ENCODE data around the gene SVEP1.

The SVEP1 gene

DNA sequence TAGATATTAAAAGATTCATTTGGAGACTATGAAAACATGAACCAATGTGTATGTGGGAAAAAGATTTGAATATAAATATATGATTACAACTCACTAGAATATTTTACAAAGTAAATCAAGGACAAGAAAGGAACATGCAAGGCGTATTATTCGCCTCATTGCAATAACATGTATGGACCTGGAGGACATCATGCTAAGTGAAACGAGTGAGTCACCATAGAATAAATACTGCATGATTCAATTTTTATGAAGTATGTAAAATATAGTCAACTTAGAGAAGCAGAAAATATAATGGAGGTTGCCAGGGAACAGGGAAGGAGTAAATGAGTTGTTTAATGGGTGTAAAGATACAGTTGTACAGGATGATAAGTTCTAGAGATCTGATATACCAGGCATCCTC is 246.8 kb downstream of the SVEP1 start:
- TF ChIP-seq CTCF (IDR thresholded peaks at IDR 0.05; ENCODE audit: control extremely low read depth, extremely low read depth, low read depth, missing control alignments): no peak
- ChIA-PET CTCF (no interaction called here), POLR2A (no interaction called here)
- DNase-seq (ENCODE audit: extremely low spot score): no peak

GRCh38 chr9:110330484-110331105 is 248.9 kb downstream of the SVEP1 start:
- POLR2A ChIA-PET: no interaction called here
- DNase-seq (ENCODE audit: extremely low spot score): no peak
- TF ChIP-seq CTCF (IDR thresholded peaks at IDR 0.05; ENCODE audit: control extremely low read depth, extremely low read depth, low read depth, missing control alignments): no peak
- CTCF ChIA-PET: interaction anchor here (0.9 to 1.6 kb wide), 2 partner anchors 10 kb away, joined by 3 to 7 read pairs; no protein-coding TSS in a partner anchor

- DNase-seq (ENCODE audit: extremely low spot score): no peak
- CTCF ChIA-PET: interaction anchor here (0.9 to 1.6 kb wide), 2 partner anchors 9 to 11 kb away, joined by 3 to 7 read pairs; no protein-coding TSS in a partner anchor
- no peak for TF ChIP-seq CTCF (IDR thresholded peaks at IDR 0.05; ENCODE audit: control extremely low read depth, extremely low read depth, low read depth, missing control alignments)
- POLR2A ChIA-PET: no interaction called here
Observed at GRCh38 chr9:110329639-110330230, 249.8 kb downstream of the SVEP1 start.

DNA sequence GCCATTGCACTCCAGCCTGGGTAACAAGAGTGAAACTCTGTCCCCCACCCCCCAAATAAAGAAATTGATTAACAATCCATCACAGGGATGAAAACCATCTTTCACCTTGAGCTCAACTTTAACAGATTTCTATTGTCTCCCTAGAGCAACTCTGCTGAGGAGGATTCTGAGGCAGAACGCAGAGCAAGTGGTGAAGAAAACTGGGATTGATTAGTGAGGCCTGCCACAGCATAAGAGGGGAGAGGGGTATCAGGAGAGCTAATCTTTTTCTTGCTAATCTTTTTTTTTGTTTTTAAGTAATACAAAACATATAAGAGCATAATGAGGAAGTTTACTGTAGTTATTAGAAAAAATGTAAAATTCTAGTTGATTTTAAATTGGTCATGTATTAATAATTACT is 250.8 kb downstream of the SVEP1 start:
- POLR2A ChIA-PET: no interaction called here
- CTCF ChIA-PET: no interaction called here
- DNase-seq (ENCODE audit: extremely low spot score): no peak
- TF ChIP-seq CTCF (IDR thresholded peaks at IDR 0.05; ENCODE audit: control extremely low read depth, extremely low read depth, low read depth, missing control alignments): no peak

DNA sequence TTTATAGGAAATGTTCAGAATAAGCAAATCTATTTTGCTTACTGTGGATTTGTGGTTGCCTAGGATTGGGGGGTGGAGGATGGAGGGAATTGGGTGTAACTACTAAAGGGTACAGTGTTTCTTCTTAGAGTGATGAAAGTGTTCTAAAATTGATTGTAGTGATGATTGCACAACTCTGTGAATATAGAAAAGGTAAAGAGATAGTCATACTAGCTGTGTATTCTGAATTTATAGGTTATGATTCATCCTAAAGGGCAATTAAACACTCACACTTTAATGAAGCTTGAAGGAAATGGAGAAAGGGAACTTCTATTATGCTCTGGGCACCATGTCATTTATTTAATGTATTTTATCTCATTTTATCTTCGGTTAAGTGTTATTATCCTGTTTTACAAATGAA is 251.8 kb downstream of the SVEP1 start:
- DNase-seq (ENCODE audit: extremely low spot score): no peak
- POLR2A ChIA-PET: no interaction called here
- TF ChIP-seq CTCF (IDR thresholded peaks at IDR 0.05; ENCODE audit: control extremely low read depth, extremely low read depth, low read depth, missing control alignments): no peak
- CTCF ChIA-PET: interaction anchor here (1.2 kb wide), 1 partner anchor 30 kb away, joined by 3 read pairs; no protein-coding TSS in a partner anchor

DNA sequence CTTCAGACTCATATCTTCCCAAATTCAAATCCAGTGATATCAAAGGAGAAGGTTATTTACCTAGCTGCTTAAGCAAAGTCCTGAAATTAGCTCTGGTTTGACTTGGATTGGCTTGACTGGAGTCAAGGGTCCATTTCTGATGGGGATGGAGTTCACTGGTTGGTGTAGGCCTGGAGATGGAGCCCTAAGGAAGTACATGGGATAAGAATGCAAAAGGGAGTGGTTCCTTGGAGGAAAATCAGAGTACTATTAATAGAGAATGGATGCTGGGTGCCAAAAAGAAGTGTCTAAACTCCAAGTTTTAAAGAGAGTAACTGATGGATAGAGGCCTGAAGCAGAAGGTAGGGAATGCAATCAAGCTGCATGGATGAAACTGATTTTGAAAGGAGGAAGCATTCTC is 255.7 kb downstream of the SVEP1 start:
- CTCF ChIA-PET: interaction anchor here (1.0 to 2.1 kb wide), 3 partner anchors 17 to 140 kb away, joined by 3 to 10 read pairs (median 3); no protein-coding TSS in a partner anchor
- POLR2A ChIA-PET: no interaction called here
- DNase-seq (ENCODE audit: extremely low spot score): no peak
- no peak for TF ChIP-seq CTCF (IDR thresholded peaks at IDR 0.05; ENCODE audit: control extremely low read depth, extremely low read depth, low read depth, missing control alignments)
